Neuronal stem cell (in vitro differentiated cells): ENCODE measurements around the gene CLEC4C.
A peak's percentile ranks its signal among the peaks of the same experiment; 100 is the strongest.

Experiments
- DNase-seq: peaks from one replicate; pipeline ENCODE4 v3.0.0-alpha.2; 2013; ENCODE audit warnings: low spot score
- H2AFZ ChIP-seq: one replicate; pipeline ENCODE4 v1.6.1; 2013; ENCODE audit warnings: mild to moderate bottlenecking, low read length, inconsistent platforms
- H2AK5ac ChIP-seq: 2 replicates; pipeline ENCODE4 v1.6.1; 2013; ENCODE audit warnings: low read depth, mild to moderate bottlenecking, inconsistent platforms, low read length, moderate library complexity, mixed read lengths
- H2BK120ac ChIP-seq: 2 replicates; pipeline ENCODE4 v1.6.1; 2013; ENCODE audit warnings: low read depth, mild to moderate bottlenecking, inconsistent platforms, low read length, moderate library complexity, mixed read lengths
- H2BK12ac ChIP-seq: one replicate; pipeline ENCODE4 v1.6.1; 2013; ENCODE audit warnings: low read length, inconsistent platforms
- H2BK15ac ChIP-seq: 2 replicates; pipeline ENCODE4 v1.6.1; 2013; ENCODE audit warnings: mild to moderate bottlenecking, low read length, inconsistent platforms, mixed read lengths
- H2BK5ac ChIP-seq: one replicate; pipeline ENCODE4 v1.6.1; 2013; ENCODE audit warnings: inconsistent platforms, mild to moderate bottlenecking, low read length, moderate library complexity
- H3K14ac ChIP-seq: one replicate; pipeline ENCODE4 v1.6.1; 2013; ENCODE audit warnings: low read length, inconsistent platforms
- H3K18ac ChIP-seq: 2 replicates; pipeline ENCODE4 v1.6.1; 2013; ENCODE audit warnings: low read length, inconsistent platforms
- H3K23ac ChIP-seq: 2 replicates; pipeline ENCODE4 v1.6.1; 2013; ENCODE audit warnings: low read depth, mild to moderate bottlenecking, mixed read lengths, low read length, inconsistent platforms; ENCODE audit not compliant: poor library complexity
- H3K27ac ChIP-seq: replicated peaks from 3 replicates; pipeline ENCODE4 v1.5.1; 2013; ENCODE audit warnings: low read length, inconsistent platforms
- H3K27me3 ChIP-seq, 3 experiments: 2 replicates each; pipeline ENCODE4 v1.6.1; 2013; ENCODE audit warnings: low read length in 3 of 3, mild to moderate bottlenecking in 2 of 3, inconsistent platforms in 1 of 3, low read depth in 1 of 3, mixed read lengths in 1 of 3, moderate library complexity in 1 of 3; ENCODE audit not compliant: control insufficient read depth in 3 of 3, insufficient read depth in 3 of 3
- H3K36me3 ChIP-seq, 2 donors: replicated peaks in 1 of 2; 2 replicates each; pipeline ENCODE4 v1.6.1; 2013; ENCODE audit warnings: low read length in 2 of 2; ENCODE audit not compliant: control insufficient read depth in 2 of 2, insufficient read depth in 2 of 2
- H3K4ac ChIP-seq: 2 replicates; pipeline ENCODE4 v1.6.1; 2013; ENCODE audit warnings: inconsistent platforms, mild to moderate bottlenecking, low read length, moderate library complexity
- H3K4me1 ChIP-seq, 2 donors: 1 replicate in 1 of 2; 2 replicates in 1 of 2; pipeline ENCODE4 v1.6.1; 2013; ENCODE audit warnings: low read length in 2 of 2, low read depth in 1 of 2; ENCODE audit not compliant: control insufficient read depth in 2 of 2, insufficient read depth in 1 of 2
- H3K4me2 ChIP-seq: one replicate; pipeline ENCODE4 v1.6.1; 2013; ENCODE audit warnings: mild to moderate bottlenecking, low read length, inconsistent platforms; ENCODE audit not compliant: insufficient read depth, poor library complexity, severe bottlenecking
- H3K4me3 ChIP-seq, 2 donors: 2 replicates each; pipeline ENCODE4 v1.5.1; 2013; ENCODE audit warnings: low read length in 2 of 2, mild to moderate bottlenecking in 2 of 2, inconsistent platforms in 1 of 2, moderate library complexity in 1 of 2
- H3K79me1 ChIP-seq: one replicate; pipeline ENCODE4 v1.6.1; 2013; ENCODE audit warnings: low read depth, mild to moderate bottlenecking, inconsistent platforms, low read length, moderate library complexity
- H3K9ac ChIP-seq: one replicate; pipeline ENCODE4 v1.6.1; 2013; ENCODE audit warnings: mild to moderate bottlenecking, low read depth, low read length, inconsistent platforms; ENCODE audit not compliant: poor library complexity
- H3K9me3 ChIP-seq, 2 donors: replicated peaks in 1 of 2; 2 replicates each; pipeline versions ENCODE3 to v1.6.1; 2013; ENCODE audit warnings: low read length in 2 of 2, mild to moderate bottlenecking in 2 of 2, inconsistent platforms in 1 of 2, low read depth in 1 of 2, mixed read lengths in 1 of 2, moderate library complexity in 1 of 2; ENCODE audit not compliant: control insufficient read depth in 2 of 2, insufficient read depth in 1 of 2
- H4K8ac ChIP-seq: one replicate; pipeline ENCODE4 v1.6.1; 2013; ENCODE audit warnings: low read depth, mild to moderate bottlenecking, inconsistent platforms, low read length, moderate library complexity
- H4K91ac ChIP-seq: one replicate; pipeline ENCODE4 v1.6.1; 2013; ENCODE audit warnings: low read length, low read depth, mild to moderate bottlenecking, inconsistent platforms; ENCODE audit not compliant: poor library complexity
- WGBS, 2 donors: extraction: QIAGEN DNeasy Blood & Tissue Kit; methylation state at CpG; one replicate each; pipeline ENCODE4 v1.1.7; 2013; ENCODE audit warnings: missing lambda C conversion rate in 2 of 2, mixed read lengths in 1 of 2; ENCODE audit not compliant: insufficient read length in 2 of 2, insufficient replicate concordance in 1 of 2; ENCODE audit errors: extremely low coverage in 2 of 2; 5-methylcytosine and 5-hydroxymethylcytosine counted together

Gene CLEC4C

GRCh38 chr12:7781274-7781673 is 34.1 kb upstream of the CLEC4C start:
- Histone ChIP-seq H2AFZ (no peak overlapping the region), H3K36me3 (no peaks in the 10 kb centered on the region), H2BK120ac (no peak overlapping the region), H3K9me3 (no peaks in the 10 kb centered on the region), H3K14ac (no peak overlapping the region), H3K4me2 (no peak overlapping the region), H2AK5ac (no peak overlapping the region), H3K9ac (no peak overlapping the region), H2BK5ac (no peak overlapping the region), H3K18ac (no peak overlapping the region), H3K79me1 (no peaks in the 10 kb centered on the region), H3K23ac (no peak overlapping the region), H2BK15ac (no peak overlapping the region), H3K4ac (no peak overlapping the region), H3K27ac (no peak overlapping the region), H3K4me3 (no peak overlapping the region), H2BK12ac (no peak overlapping the region), H4K91ac (no peak overlapping the region), H4K8ac (no peak overlapping the region), H3K4me1 (no peaks in the 10 kb centered on the region), H3K27me3 (no peaks in the 10 kb centered on the region)
- WGBS, 2 donors = no CpG with 5 or more reads among the region's 3 CpGs
- no peak for DNase-seq

DNA sequence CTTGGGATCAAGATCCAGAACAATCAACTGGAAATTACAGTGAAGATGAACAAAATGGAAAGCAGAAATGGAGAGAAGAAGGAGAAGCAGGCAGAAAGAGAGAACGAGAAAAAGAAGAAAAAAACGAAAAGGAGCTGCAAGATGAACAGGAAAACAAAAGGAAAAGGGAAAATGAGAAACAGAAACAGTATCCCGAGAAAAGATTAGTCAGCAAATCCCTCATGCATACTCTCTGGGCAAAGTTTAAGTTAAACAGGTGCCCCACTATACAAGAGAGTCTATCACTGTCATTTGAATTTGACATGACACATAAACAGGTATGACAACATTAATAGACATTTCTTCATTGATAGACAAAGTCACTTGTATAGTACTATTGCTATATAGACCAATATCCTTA is 22.8 kb upstream of the CLEC4C start:
- H3K4ac ChIP-seq = no peak overlapping the region
- H3K36me3 ChIP-seq = peaks cover 0 to 1% of the 10 kb centered on the region in 2 donors
- no peak overlapping the region for H3K23ac ChIP-seq
- no peak overlapping the region for H2BK12ac ChIP-seq
- no peak overlapping the region for H3K27ac ChIP-seq
- H2BK120ac ChIP-seq = no peak overlapping the region
- H2AFZ ChIP-seq = no peak overlapping the region
- no peak overlapping the region for H3K18ac ChIP-seq
- H3K14ac ChIP-seq = no peak overlapping the region
- H3K9ac ChIP-seq = no peak overlapping the region
- H3K4me1 ChIP-seq = no peaks in the 10 kb centered on the region
- H2BK5ac ChIP-seq = no peak overlapping the region
- H4K91ac ChIP-seq = no peak overlapping the region
- no peak for DNase-seq
- H3K4me2 ChIP-seq = no peak overlapping the region
- no peak overlapping the region for H2AK5ac ChIP-seq
- no peak overlapping the region for H3K4me3 ChIP-seq
- no peak overlapping the region for H2BK15ac ChIP-seq
- peaks cover 0 to 2% of the 10 kb centered on the region in 2 donors for H3K9me3 ChIP-seq
- no peaks in the 10 kb centered on the region for H3K27me3 ChIP-seq
- no CpG with 5 or more reads among the region's 3 CpGs for WGBS, 2 donors
- H3K79me1 ChIP-seq = no peaks in the 10 kb centered on the region
- no peak overlapping the region for H4K8ac ChIP-seq

- no peak overlapping the region for H2BK120ac ChIP-seq
- H3K4me3 ChIP-seq = no peak overlapping the region
- no peak overlapping the region for H3K4me2 ChIP-seq
- H3K27ac ChIP-seq = no peak overlapping the region
- no peak overlapping the region for H4K8ac ChIP-seq
- H3K27me3 ChIP-seq = no peaks in the 10 kb centered on the region
- no peak overlapping the region for H3K4ac ChIP-seq
- no peak overlapping the region for H3K9ac ChIP-seq
- no peaks in the 10 kb centered on the region for H3K9me3 ChIP-seq
- no CpG with 5 or more reads among the region's 9 CpGs for WGBS, 2 donors
- H3K23ac ChIP-seq = no peak overlapping the region
- no peak overlapping the region for H2BK5ac ChIP-seq
- no peak overlapping the region for H2AK5ac ChIP-seq
- peak overlapping the region; percentile 18 for H2AFZ ChIP-seq
- no peaks in the 10 kb centered on the region for H3K79me1 ChIP-seq
- no peak overlapping the region for H2BK12ac ChIP-seq
- H3K14ac ChIP-seq = no peak overlapping the region
- no peak overlapping the region for H2BK15ac ChIP-seq
- H4K91ac ChIP-seq = no peak overlapping the region
- DNase-seq = no peak
- H3K4me1 ChIP-seq = peaks cover 0 to 2% of the 10 kb centered on the region in 2 donors
- H3K36me3 ChIP-seq = no peaks in the 10 kb centered on the region
- H3K18ac ChIP-seq = no peak overlapping the region
Observed at GRCh38 chr12:7758766-7759140, 11.6 kb upstream of the CLEC4C start.

GRCh38 chr12:7756993-7757392 is 9.8 kb upstream of the CLEC4C start:
- Histone ChIP-seq H4K8ac (no peak overlapping the region), H3K18ac (no peak overlapping the region), H3K4ac (no peak overlapping the region), H3K9ac (no peak overlapping the region), H2BK12ac (no peak overlapping the region), H2AFZ (no peak overlapping the region), H3K4me2 (no peak overlapping the region), H2BK5ac (no peak overlapping the region), H3K23ac (no peak overlapping the region), H3K79me1 (no peaks in the 10 kb centered on the region), H2AK5ac (no peak overlapping the region), H3K14ac (no peak overlapping the region), H3K9me3 (no peaks in the 10 kb centered on the region), H2BK15ac (no peak overlapping the region), H3K4me3 (no peak overlapping the region), H2BK120ac (no peak overlapping the region), H3K27ac (no peak overlapping the region), H3K27me3 (no peaks in the 10 kb centered on the region), H3K4me1 (peaks cover 0 to 2% of the 10 kb centered on the region in 2 donors), H4K91ac (no peak overlapping the region), H3K36me3 (no peaks in the 10 kb centered on the region)
- no peak for DNase-seq
- no CpG with 5 or more reads among the region's 2 CpGs for WGBS, 2 donors
